Endometrial microvascular endothelial cells (primary cell): Measurements from ENCODE around the gene C5orf47. TPM values are rescaled to one million over a fixed set of nuclear protein-coding genes. Genes with fewer than 3 reads are reported as not detected.
"Not testable (repeated sequence)": the region's sequence is repeated elsewhere in the genome, so short reads cannot be mapped to it uniquely, and the experiment has no call there.

ENCODE experiments used
- in situ Hi-C: cut with HindIII; loops from 2 replicates; pipeline ENCODE4 v1.10.0; 2017; ENCODE audit warnings: low sequenced_read_pairs, low pct_unique_long_range_greater_than_20kb; ENCODE audit errors: inconsistent ontology term
- total RNA-seq: library from RNA; depleted of rRNA; stranded (reverse); fragments of >200 nt; gene quantifications from one replicate; pipeline ENCODE4 v1.2.3, GENCODE V29; 2015; ENCODE audit errors: inconsistent ontology term

The C5orf47 gene
- total RNA-seq, 1 donor from 2014 or later, result not detected

- in situ Hi-C loops, result not testable (repeated sequence)
These were observed 31.3 kb downstream of the C5orf47 start for GRCh38 chr5:174020069-174020927.

GRCh38 chr5:174020928-174021304 lies 31.9 kb downstream of the C5orf47 start:
- in situ Hi-C loops, result no loop called here

GRCh38 chr5:174022384-174023095 lies 33.6 kb downstream of the C5orf47 start:
- in situ Hi-C loops, result no loop called here

- in situ Hi-C loops, result no loop called here
These were observed 41.3 kb downstream of the C5orf47 start for GRCh38 chr5:174030286-174030685.

- in situ Hi-C loops, result no loop called here
These were observed 55.7 kb downstream of the C5orf47 start for GRCh38 chr5:174044466-174045254.

- in situ Hi-C loops, result no loop called here
These were observed 56.6 kb downstream of the C5orf47 start, which contains the start of gene NSG2 for GRCh38 chr5:174045470-174046025. NSG2 (plus strand) TSS chr5:174045706; CDS start chr5:174046756, 1,050 bp downstream.

DNA sequence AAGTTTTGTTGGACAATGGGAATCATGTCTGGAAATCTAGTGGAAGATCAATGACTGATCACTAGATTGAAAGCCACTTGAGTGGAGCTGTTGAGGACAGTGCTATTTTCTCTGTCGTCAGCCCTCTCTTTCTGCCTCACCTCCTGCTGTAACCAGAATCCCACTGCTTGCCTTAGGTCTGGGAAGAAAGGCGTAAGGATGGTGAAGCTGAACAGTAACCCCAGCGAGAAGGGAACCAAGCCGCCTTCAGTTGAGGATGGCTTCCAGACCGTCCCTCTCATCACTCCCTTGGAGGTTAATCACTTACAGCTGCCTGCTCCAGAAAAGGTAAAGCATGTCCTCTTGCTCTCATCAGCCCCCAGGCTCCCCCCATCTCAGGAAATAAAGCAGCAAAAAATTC lies 57.6 kb downstream of the C5orf47 start:
- in situ Hi-C loops, result no loop called here

GRCh38 chr5:174047472-174048099 lies 58.6 kb downstream of the C5orf47 start:
- in situ Hi-C loops, result no loop called here

DNA sequence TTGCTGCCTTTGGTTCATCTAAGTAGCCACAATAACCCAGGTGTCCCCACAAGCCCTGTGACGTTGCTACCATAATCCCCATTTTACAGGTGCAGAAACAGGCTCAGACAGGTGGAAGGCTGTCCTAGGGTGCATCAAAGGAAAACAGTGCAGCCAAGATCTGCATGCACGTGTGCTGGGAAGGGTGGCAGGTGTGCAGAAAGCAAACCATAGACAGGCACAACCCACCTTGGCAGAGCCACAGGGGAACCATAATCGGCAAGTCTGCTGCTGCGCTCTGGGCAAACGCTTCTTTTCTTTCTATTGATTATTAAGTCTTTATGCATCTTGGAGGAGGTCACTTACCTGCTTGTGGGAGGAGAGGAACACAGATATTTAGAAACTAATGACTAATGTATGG lies 63.7 kb downstream of the C5orf47 start:
- in situ Hi-C loops, result no loop called here

DNA sequence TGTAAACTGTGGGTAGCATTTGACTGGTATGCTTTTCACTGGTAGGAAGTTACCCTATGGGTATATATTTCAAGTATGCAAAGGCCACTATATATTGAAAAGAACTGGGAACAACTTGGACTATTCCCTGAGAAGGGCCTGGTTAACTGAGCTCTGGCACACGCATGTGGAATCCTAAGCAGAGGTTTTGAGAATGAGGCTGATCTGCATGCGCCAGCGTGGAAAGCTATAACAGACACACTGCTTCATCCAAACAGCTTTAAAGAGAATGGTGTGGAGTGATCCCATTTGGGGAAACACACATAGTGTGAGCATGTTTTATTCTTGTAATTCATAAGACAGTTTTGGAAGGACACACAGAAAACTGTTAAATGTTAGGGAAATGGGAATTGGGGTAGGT lies 64.9 kb downstream of the C5orf47 start:
- in situ Hi-C loops, result no loop called here

Other genes starting within 250 kb of the C5orf47 start
- 9.4 TPM for gene CPEB4, start 100.8 kb upstream of the C5orf47 start, total RNA-seq
- not detected for gene NSG2, start 56.5 kb downstream of the C5orf47 start, total RNA-seq